OCI-LY7 (cell line): ENCODE results near the gene USPL1.

Experiments
- CTCF ChIP-seq: fragments of 200-600 bp; sonication (generic); conservative IDR thresholded peaks from 2 replicates; pipeline ENCODE4 v1.5.1; 2014; ENCODE audit warnings: mild to moderate bottlenecking, antibody characterized with exemption, low read length, moderate library complexity, mixed read lengths
- EZH2phosphoT487 ChIP-seq: fragments of 200-600 bp; sonication (generic); IDR thresholded peaks from 2 replicates; pipeline ENCODE4 v1.6.1; 2018; ENCODE audit warnings: low read depth, borderline replicate concordance, mild to moderate bottlenecking, mixed run types, antibody characterized with exemption, low read length, moderate library complexity, mixed read lengths

DNA sequence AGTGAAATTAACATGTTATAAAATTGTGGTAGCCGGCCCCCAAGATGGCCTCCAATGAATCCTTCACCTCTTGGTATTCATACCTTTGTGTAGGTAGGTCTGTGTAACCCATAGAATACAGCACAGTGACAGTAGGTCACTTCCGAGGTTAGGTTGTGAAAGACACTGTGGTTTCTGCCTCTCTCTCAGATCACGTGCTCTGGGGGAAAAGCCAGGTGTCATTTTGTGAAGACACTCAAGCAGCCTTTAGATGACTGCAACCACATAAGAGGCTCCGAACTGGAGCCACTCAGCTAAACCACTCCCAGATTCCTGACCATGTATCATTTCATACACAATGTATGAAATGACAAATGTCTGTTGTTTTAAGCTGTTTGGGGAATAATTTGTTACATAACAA is 9.8 kb upstream of the USPL1 start:
- TF ChIP-seq CTCF = no peak
- no peak for TF ChIP-seq EZH2phosphoT487
